ENCODE measurements around the gene ZSCAN10. TPM values are rescaled to one million over a fixed set of nuclear protein-coding genes. Genes with fewer than 3 reads are reported as not detected.

ZSCAN10 gene
- total and polyA plus RNA-seq, 9 of the 15 experiments (the other 6 are each of a cell fraction or from before 2014, with no cell fraction given), result 0.22 TPM; not detected in 8

DNA sequence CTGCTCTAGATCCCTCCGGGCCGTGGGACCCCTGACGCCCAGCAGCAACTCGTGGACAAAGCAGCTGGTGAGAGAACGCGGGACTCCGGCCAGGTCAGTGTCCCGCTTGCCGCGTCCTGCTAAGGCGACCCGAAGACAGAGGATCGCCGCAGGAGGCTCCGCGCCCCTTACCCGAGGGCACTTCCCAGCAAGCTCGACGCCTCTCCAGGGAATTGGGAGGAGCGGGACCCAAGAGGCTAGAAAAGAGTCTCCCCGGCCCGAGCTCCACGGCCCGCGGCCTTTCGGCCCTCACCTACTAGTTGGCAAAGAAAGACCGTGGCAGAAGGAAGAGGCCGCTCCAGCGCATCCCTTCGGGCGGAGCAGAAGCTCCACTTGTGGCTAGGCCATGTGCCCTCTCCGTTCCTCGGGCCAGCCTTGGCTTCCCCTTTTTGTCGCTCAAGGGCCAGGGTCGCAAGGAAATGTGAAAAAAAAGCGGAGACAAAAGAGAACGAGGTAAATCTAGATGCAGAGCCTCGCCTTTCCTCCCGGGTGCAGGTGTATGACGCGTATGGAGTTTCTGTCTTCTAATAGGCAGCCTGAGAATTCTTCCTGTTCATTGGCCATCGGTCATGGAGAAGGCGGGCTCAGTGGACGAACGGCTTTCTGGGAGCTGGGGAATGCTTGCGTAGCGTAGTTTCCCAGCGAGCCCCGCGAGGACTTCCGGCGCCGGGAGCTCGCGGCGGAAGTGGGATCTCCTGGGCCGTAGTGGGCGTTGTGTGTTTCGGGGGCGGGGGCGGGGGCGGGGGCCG is 35.4 kb upstream of the ZSCAN10 start, which contains the start of gene ZNF213 (continued):
- TF ChIP-seq CTCFL (IDR thresholded peaks at IDR 0.05; ENCODE audit: borderline replicate concordance, insufficient read depth, low read depth, low read length, poor library complexity, severe bottlenecking) (no peak), NFIC (IDR thresholded peaks at IDR 0.05) (no peak), POLR2G (IDR thresholded peaks at IDR 0.05; ENCODE audit: low read depth, low read length) (peak; percentile 45; the same call in 1 of the 2 replicates), PHB2 (IDR thresholded peaks at IDR 0.05; ENCODE audit: low read depth) (no peak), ZC3H4 (CRISPR knock-in tag; IDR thresholded peaks at IDR 0.05; ENCODE audit: borderline replicate concordance) (no peak), BACH1 (tag; IDR thresholded peaks at IDR 0.05) (no peak), FOXA3 (CRISPR knock-in tag; conservative IDR thresholded peaks at IDR 0.05 in 1 of 2, IDR thresholded peaks at IDR 0.05 in 1 of 2) (no peak), RBBP5 (IDR thresholded peaks at IDR 0.05; ENCODE audit: borderline replicate concordance, insufficient read depth, low read length, poor library complexity, severe bottlenecking) (peak; percentile 59), HES1 (IDR thresholded peaks at IDR 0.05; ENCODE audit: low read depth) (no peak), E2F5 (CRISPR knock-in tag; IDR thresholded peaks at IDR 0.05) (0 out of 2 replicates have a peak, but pooled peaks have one; percentile 44), TCF7L2 (IDR thresholded peaks at IDR 0.05; ENCODE audit: low read depth, low read length) (no peak), USF2 (CRISPR knock-in tag; IDR thresholded peaks at IDR 0.05) (peak; percentile 22; the same call in 1 of the 2 replicates), MYC (IDR thresholded peaks at IDR 0.05; ENCODE audit: low read depth, low read length) (peak; percentile 64), MYC (CRISPR knock-in tag; IDR thresholded peaks at IDR 0.05; ENCODE audit: borderline replicate concordance, low read depth) (no peak), ZNF140 (CRISPR knock-in tag; IDR thresholded peaks at IDR 0.05) (no peak), ZNF695 (CRISPR knock-in tag; IDR thresholded peaks at IDR 0.05) (no peak), SIX5 (IDR thresholded peaks at IDR 0.05; ENCODE audit: borderline replicate concordance in 1 of 2, insufficient read depth in 1 of 2, low read depth in 1 of 2, low read length in 2 of 2) (no peak), DMBX1 (CRISPR knock-in tag; IDR thresholded peaks at IDR 0.05; ENCODE audit: borderline replicate concordance) (no peak), FOXP1 (CRISPR knock-in tag; IDR thresholded peaks at IDR 0.05) (peak; percentile 49; the same call in 1 of the 2 replicates), ZNF197 (CRISPR knock-in tag; IDR thresholded peaks at IDR 0.05; ENCODE audit: low read depth) (no peak), MTF1 (CRISPR knock-in tag; IDR thresholded peaks at IDR 0.05; ENCODE audit: borderline replicate concordance) (no peak)
